ENCODE measurements around the gene STMN1.
A peak's percentile ranks its signal among the peaks of the same experiment; 100 is the strongest.

The STMN1 gene

DNA sequence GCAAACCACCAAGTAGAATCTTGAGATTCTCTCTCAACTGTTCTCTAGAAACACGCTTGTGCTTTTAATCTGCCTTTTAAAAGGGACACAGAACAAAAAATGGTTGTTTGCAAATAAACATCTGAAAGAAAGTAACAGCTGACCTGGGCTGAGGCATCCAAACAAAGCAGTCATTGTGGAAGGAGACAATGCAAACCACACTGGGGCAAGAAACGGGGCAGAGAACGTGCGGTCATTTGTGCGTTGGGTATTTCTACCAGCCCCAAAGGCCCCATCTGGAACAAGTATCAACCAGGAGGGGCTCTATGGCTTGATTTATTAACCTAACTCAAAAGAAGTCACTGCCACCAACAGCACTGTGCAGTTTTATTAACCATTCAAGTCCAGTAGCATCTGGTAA is 6.0 kb downstream of the STMN1 start:
- no peak for TF ChIP-seq CTCF (IDR thresholded peaks at IDR 0.05; ENCODE audit: borderline replicate concordance, insufficient read depth, low read depth, low read length)
- H3K4me3 ChIP-seq (ENCODE audit: low read depth, low read length), result no peak overlapping the region

- no peak overlapping the region for H3K4me3 ChIP-seq (ENCODE audit: low read depth, low read length)
Observed at GRCh38 chr1:25899792-25900191, 6.4 kb downstream of the STMN1 start.

DNA sequence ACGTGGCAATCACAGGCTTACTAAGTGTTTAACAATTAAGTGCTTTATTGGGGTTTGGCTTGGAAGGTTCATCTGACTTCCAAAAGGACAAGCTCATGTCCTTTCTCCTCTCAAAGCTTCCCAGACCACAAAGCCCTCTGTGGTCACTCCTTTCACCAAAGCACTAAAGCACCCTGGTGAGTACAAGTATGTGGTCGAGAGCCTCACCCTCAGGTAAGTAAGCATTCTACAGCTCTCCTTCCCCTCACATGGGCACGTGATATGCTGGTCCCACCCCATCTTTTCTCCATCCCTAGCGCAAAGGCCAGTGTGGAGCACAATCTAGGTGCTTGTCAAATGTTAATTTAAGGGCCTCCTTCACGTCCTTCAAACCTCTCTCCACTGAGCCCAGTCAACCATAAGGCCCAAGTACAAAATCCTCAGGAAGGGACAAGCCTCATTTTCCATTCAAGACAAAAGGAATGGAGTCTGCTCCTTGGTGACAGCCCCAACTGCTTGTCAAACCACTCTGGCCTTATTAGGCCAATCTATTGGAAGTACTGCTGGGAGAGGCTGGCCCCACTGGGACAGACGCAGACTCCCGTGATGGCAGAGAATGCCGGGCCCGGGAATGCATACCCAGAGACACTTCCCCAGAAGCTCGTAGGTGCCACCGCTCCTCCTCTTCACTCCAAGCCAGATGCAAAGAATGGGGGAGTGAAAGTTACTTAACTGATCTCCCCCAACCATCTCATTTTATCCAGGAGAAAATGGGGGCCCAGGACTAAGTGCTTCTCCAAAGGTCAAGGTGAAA is 7.8 kb downstream of the STMN1 start:
- no peak for TF ChIP-seq CTCF (IDR thresholded peaks at IDR 0.05; ENCODE audit: borderline replicate concordance, insufficient read depth, low read depth, low read length)
- H3K4me3 ChIP-seq (ENCODE audit: low read depth, low read length), result no peak overlapping the region

More at GRCh38 chr1:25899792-25900191, 6.4 kb downstream of the STMN1 start:
- no peak for TF ChIP-seq CTCF (IDR thresholded peaks at IDR 0.05; ENCODE audit: borderline replicate concordance, insufficient read depth, low read depth, low read length)

- H3K4me3 ChIP-seq (ENCODE audit: low read depth, low read length), result no peak overlapping the region
- TF ChIP-seq CTCF (IDR thresholded peaks at IDR 0.05; ENCODE audit: borderline replicate concordance, insufficient read depth, low read depth, low read length), result no peak
Observed at GRCh38 chr1:25897754-25898153, 8.5 kb downstream of the STMN1 start.

DNA sequence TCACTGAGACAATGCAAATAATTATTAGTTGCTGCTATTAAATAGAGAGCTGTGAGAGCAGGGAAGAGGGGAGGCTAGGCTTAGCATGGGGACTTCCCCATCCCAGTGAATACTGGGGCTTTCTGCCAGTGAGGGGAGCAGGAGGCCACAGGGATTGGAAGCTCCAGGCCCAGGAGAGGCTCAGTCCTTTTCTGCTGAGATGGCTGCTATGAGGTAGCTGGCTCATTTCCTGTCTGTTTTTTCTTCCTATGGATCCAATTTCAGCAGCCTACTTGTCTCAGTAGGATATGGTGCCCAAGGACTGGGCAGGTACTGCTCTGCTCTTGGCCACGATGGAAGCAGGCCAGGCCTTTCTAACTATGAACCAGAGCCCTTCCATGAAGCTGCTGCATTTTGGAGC is 10.0 kb downstream of the STMN1 start:
- H3K4me3 ChIP-seq (ENCODE audit: low read depth, low read length), result no peak overlapping the region
- TF ChIP-seq CTCF (IDR thresholded peaks at IDR 0.05; ENCODE audit: borderline replicate concordance, insufficient read depth, low read depth, low read length), result no peak

DNA sequence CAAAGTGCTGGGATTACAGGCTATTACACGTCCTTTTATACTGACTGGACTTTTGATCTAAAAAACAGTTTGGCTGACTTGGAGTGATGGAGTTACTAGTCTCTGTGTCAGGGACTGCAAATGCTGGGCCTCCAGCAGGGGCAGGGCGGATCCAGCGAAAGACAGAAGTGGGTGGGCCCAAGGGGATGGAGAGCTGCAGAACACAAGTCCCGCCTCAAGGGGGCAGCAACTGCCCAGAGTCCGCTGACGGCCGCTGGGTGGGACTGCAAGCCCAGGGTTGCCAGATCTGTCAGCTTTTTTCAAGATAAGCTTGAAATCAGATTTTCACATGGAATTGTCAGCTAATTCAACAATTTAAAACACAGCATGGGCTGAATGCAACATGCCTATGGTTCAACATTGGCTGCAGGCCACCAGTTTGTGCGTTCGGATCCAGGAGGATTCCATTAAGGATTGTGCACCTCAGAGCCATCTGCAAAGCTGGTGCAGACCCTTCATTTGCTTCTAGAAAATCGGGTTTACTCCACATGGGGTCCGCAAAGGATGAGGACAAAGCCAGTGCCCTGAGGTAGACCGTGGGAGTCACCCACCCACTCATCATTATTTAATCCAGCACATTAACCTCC is 10.7 kb downstream of the STMN1 start:
- no peak overlapping the region for H3K4me3 ChIP-seq (ENCODE audit: low read depth, low read length)
- TF ChIP-seq CTCF (IDR thresholded peaks at IDR 0.05; ENCODE audit: borderline replicate concordance, insufficient read depth, low read depth, low read length), result peak; percentile 95

GRCh38 chr1:25893116-25893515 is 13.1 kb downstream of the STMN1 start:
- TF ChIP-seq CTCF (IDR thresholded peaks at IDR 0.05; ENCODE audit: borderline replicate concordance, insufficient read depth, low read depth, low read length), result no peak

More at GRCh38 chr1:25893116-25893515, 13.1 kb downstream of the STMN1 start:
- H3K4me3 ChIP-seq (ENCODE audit: low read depth, low read length), result no peak overlapping the region
